ENCODE results near the gene IGHMBP2.

The IGHMBP2 gene

DNA sequence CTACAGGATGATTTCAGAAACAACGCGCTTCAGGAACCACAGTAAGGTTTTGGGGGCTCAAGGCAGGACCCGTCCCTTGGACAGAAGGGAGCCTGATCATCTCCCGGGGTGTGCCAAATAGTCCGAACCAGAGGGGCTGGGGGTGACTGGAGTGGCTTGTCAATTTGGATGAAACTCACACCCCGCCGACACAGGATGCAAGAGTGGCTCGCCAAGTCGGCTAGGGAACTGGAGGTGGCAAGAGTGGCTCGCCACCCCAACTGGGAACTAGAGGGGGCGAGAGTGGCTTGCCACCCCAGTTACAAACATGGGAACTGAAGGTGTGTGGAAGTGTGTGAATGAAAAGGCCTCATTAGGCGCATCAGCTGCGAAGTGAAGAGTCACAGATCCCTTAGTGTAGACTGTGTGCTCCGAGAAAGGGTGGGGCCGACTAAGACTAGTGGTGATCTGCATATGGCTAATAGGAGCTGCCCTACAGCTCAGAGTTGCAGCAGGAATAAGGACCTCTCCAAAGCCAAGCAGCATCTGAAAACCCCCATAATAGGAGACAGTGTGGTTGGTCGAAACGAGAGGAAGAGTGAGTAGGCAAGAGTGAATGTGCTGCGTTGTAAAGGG, 35.4 kb upstream of the IGHMBP2 start:
- TF ChIP-seq, protein P1, sequence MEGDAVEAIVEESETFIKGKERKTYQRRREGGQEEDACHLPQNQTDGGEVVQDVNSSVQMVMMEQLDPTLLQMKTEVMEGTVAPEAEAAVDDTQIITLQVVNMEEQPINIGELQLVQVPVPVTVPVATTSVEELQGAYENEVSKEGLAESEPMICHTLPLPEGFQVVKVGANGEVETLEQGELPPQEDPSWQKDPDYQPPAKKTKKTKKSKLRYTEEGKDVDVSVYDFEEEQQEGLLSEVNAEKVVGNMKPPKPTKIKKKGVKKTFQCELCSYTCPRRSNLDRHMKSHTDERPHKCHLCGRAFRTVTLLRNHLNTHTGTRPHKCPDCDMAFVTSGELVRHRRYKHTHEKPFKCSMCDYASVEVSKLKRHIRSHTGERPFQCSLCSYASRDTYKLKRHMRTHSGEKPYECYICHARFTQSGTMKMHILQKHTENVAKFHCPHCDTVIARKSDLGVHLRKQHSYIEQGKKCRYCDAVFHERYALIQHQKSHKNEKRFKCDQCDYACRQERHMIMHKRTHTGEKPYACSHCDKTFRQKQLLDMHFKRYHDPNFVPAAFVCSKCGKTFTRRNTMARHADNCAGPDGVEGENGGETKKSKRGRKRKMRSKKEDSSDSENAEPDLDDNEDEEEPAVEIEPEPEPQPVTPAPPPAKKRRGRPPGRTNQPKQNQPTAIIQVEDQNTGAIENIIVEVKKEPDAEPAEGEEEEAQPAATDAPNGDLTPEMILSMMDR (IDR thresholded peaks at IDR 0.05; ENCODE audit: borderline replicate concordance, extremely low read depth, low read length, poor library complexity, severe bottlenecking): no peak
- TF ChIP-seq EZH2 (IDR thresholded peaks at IDR 0.05; ENCODE audit: borderline replicate concordance, low read depth, low read length, severe bottlenecking): no peak
- H3K4me2 ChIP-seq (ENCODE audit: insufficient read depth, low read length): no peak overlapping the region

DNA sequence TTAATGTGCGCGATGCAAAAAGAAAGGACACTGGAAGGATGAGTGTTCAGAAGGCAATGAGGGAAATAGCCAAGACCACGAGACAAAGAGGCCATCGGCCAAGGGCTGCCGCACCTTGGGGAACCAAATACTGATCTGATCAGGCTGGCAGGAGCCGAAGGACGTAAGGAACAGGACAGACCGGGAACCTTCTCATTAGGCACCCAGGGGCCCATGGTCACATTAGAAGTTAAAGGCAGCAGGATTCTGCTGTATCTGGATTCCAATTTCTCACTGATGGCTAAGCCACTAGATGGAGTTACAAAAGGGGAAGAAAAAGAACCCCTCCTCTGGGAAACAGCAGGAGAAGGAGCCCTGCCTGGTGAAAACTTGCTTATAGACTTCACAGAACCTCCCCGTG, 33.2 kb upstream of the IGHMBP2 start:
- H3K9me3 ChIP-seq (ENCODE audit: insufficient read depth, low read length, severe bottlenecking): no peaks in the 10 kb centered on the region
- H4K20me1 ChIP-seq (ENCODE audit: insufficient read depth, low read length): no peaks in the 10 kb centered on the region
- no peak overlapping the region for H3K27ac ChIP-seq (ENCODE audit: low read length)
- H3K4me1 ChIP-seq (ENCODE audit: insufficient read depth, low read length): peaks cover 2% of the 10 kb centered on the region; the same call in 1 of the 2 replicates
- no peaks in the 10 kb centered on the region for H3K36me3 ChIP-seq (ENCODE audit: insufficient read depth, low read length)
- H3K4me2 ChIP-seq (ENCODE audit: insufficient read depth, low read length): no peak overlapping the region
- TF ChIP-seq, protein P1 (IDR thresholded peaks at IDR 0.05; ENCODE audit: borderline replicate concordance, extremely low read depth, low read length, poor library complexity, severe bottlenecking): no peak
- no peak for TF ChIP-seq EZH2 (IDR thresholded peaks at IDR 0.05; ENCODE audit: borderline replicate concordance, low read depth, low read length, severe bottlenecking)
- no peak for ATAC-seq (ENCODE audit: insufficient read depth, low read depth)
- no peak overlapping the region for H3K9ac ChIP-seq (ENCODE audit: low read depth, low read length)
- H3K4me3 ChIP-seq (ENCODE audit: low read depth in 1 of 2, low read length in 2 of 2): no peak overlapping the region
- H2AFZ ChIP-seq (ENCODE audit: low read depth, low read length): no peak overlapping the region
- no peak for DNase-seq
- no peaks in the 10 kb centered on the region for H3K79me2 ChIP-seq (ENCODE audit: insufficient read depth, low read length)
- H3K27me3 ChIP-seq (ENCODE audit: insufficient read depth, low read length, poor library complexity): no peaks in the 10 kb centered on the region

More for the DNA sequence above, 35.4 kb upstream of the IGHMBP2 start:
- Histone ChIP-seq H2AFZ (ENCODE audit: low read depth, low read length) (no peak overlapping the region), H3K27me3 (ENCODE audit: insufficient read depth, low read length, poor library complexity) (no peaks in the 10 kb centered on the region), H3K36me3 (ENCODE audit: insufficient read depth, low read length) (no peaks in the 10 kb centered on the region), H4K20me1 (ENCODE audit: insufficient read depth, low read length) (no peaks in the 10 kb centered on the region), H3K9me3 (ENCODE audit: insufficient read depth, low read length, severe bottlenecking) (peaks cover 3% of the 10 kb centered on the region), H3K9ac (ENCODE audit: low read depth, low read length) (no peak overlapping the region), H3K4me1 (ENCODE audit: insufficient read depth, low read length) (no peaks in the 10 kb centered on the region), H3K79me2 (ENCODE audit: insufficient read depth, low read length) (no peaks in the 10 kb centered on the region), H3K27ac (ENCODE audit: low read length) (no peak overlapping the region), H3K4me3 (ENCODE audit: low read depth in 1 of 2, low read length in 2 of 2) (no peak overlapping the region)
- ATAC-seq (ENCODE audit: insufficient read depth, low read depth) (no peak), DNase-seq (no peak)

- Histone ChIP-seq H3K79me2 (ENCODE audit: insufficient read depth, low read length) (no peaks in the 10 kb centered on the region), H3K36me3 (ENCODE audit: insufficient read depth, low read length) (no peaks in the 10 kb centered on the region), H3K4me2 (ENCODE audit: insufficient read depth, low read length) (no peak overlapping the region), H2AFZ (ENCODE audit: low read depth, low read length) (no peak overlapping the region), H3K4me3 (ENCODE audit: low read depth in 1 of 2, low read length in 2 of 2) (no peak overlapping the region), H3K27me3 (ENCODE audit: insufficient read depth, low read length, poor library complexity) (no peaks in the 10 kb centered on the region), H3K4me1 (ENCODE audit: insufficient read depth, low read length) (peaks cover 5% of the 10 kb centered on the region; the same call in 1 of the 2 replicates), H3K27ac (ENCODE audit: low read length) (no peak overlapping the region), H4K20me1 (ENCODE audit: insufficient read depth, low read length) (no peaks in the 10 kb centered on the region), H3K9ac (ENCODE audit: low read depth, low read length) (no peak overlapping the region), H3K9me3 (ENCODE audit: insufficient read depth, low read length, severe bottlenecking) (no peaks in the 10 kb centered on the region)
- DNase-seq (no peak), ATAC-seq (ENCODE audit: insufficient read depth, low read depth) (no peak)
- TF ChIP-seq EZH2 (IDR thresholded peaks at IDR 0.05; ENCODE audit: borderline replicate concordance, low read depth, low read length, severe bottlenecking): no peak
- TF ChIP-seq, protein P1 (IDR thresholded peaks at IDR 0.05; ENCODE audit: borderline replicate concordance, extremely low read depth, low read length, poor library complexity, severe bottlenecking): no peak
Observed at GRCh38 chr11:68872216-68873003, 31.3 kb upstream of the IGHMBP2 start.

All from DND-41 (cell line).